H1 (cell line): Measurements from ENCODE around the gene EPB41L4A.

ENCODE experiments used
- CBX5 ChIP-seq: fragments of 300-800, 300-1000 bp; sonication (generic); IDR thresholded peaks from 2 replicates; pipeline ENCODE4 v1.7.1; 2016; ENCODE audit warnings: antibody characterized with exemption, low read length, low read depth
- CTCF ChIP-seq, 3 experiments: IDR thresholded peaks; 1 replicate in 2 of 3; 2 replicates in 1 of 3; pipeline versions ENCODE4 v1.5.1 to v1.6.1; 2011; ENCODE audit warnings: low read length in 3 of 3, mild to moderate bottlenecking in 3 of 3, inconsistent platforms in 2 of 3, low read depth in 1 of 3, moderate library complexity in 1 of 3; ENCODE audit not compliant: insufficient read depth in 1 of 3; ENCODE audit errors: control extremely low read depth in 1 of 3
- EP300 ChIP-seq, 2 experiments: IDR thresholded peaks; 1 replicate in 1 of 2; 2 replicates in 1 of 2; pipeline ENCODE4 v1.6.1; 2011 to 2012; ENCODE audit warnings: low read depth in 2 of 2, low read length in 2 of 2, mild to moderate bottlenecking in 2 of 2, borderline replicate concordance in 1 of 2, inconsistent platforms in 1 of 2, moderate library complexity in 1 of 2
- GTF2F1 ChIP-seq: IDR thresholded peaks from 2 replicates; pipeline ENCODE4 v1.6.1; 2012; ENCODE audit warnings: low read depth, low read length, improper control_type of control experiment, borderline replicate concordance
- HDAC6 ChIP-seq: IDR thresholded peaks from one replicate; pipeline ENCODE4 v1.7.1; 2012; ENCODE audit warnings: low read depth, mild to moderate bottlenecking, inconsistent platforms, low read length, moderate library complexity
- JUN ChIP-seq: IDR thresholded peaks from 2 replicates; pipeline ENCODE4 v1.6.1; 2011; ENCODE audit warnings: low read depth, mild to moderate bottlenecking, improper control_type of control experiment, low read length
- KDM1A ChIP-seq: fragments of 200-600, 300-600 bp; sonication (generic); IDR thresholded peaks from 2 replicates; pipeline ENCODE4 v1.7.1; 2016; ENCODE audit warnings: mild to moderate bottlenecking, low read length, borderline replicate concordance
- MAX ChIP-seq: IDR thresholded peaks from 2 replicates; pipeline ENCODE4 v1.6.1; 2012; ENCODE audit warnings: inconsistent platforms
- POLR2A ChIP-seq, 2 experiments: IDR thresholded peaks; 1 replicate in 1 of 2; 2 replicates in 1 of 2; pipeline ENCODE4 v1.6.1; 2011; ENCODE audit warnings: low read depth in 2 of 2, low read length in 2 of 2, mild to moderate bottlenecking in 2 of 2; ENCODE audit errors: control extremely low read depth in 1 of 2
- POLR2AphosphoS5 ChIP-seq: IDR thresholded peaks from 2 replicates; pipeline ENCODE4 v1.6.1; 2011; ENCODE audit warnings: low read depth, low read length
- RAD21 ChIP-seq, 2 experiments: IDR thresholded peaks in 1 of 2; conservative IDR thresholded peaks in 1 of 2; 2 replicates each; pipeline ENCODE4 v1.6.1; 2011; ENCODE audit warnings: low read depth in 2 of 2, low read length in 2 of 2, improper control_type of control experiment in 1 of 2, inconsistent platforms in 1 of 2, mild to moderate bottlenecking in 1 of 2, moderate library complexity in 1 of 2
- RFX5 ChIP-seq: IDR thresholded peaks from 2 replicates; pipeline ENCODE4 v1.6.1; 2011; ENCODE audit warnings: low read depth, low read length, improper control_type of control experiment, borderline replicate concordance
- SP1 ChIP-seq: IDR thresholded peaks from 2 replicates; pipeline ENCODE4 v1.6.1; 2011; ENCODE audit warnings: low read depth, low read length
- YY1 ChIP-seq: IDR thresholded peaks from 2 replicates; pipeline ENCODE4 v1.6.1; 2011; ENCODE audit warnings: low read depth, mild to moderate bottlenecking, low read length

- no peak for TF ChIP-seq CTCF (IDR thresholded peaks at IDR 0.05; ENCODE audit: control extremely low read depth in 1 of 3, insufficient read depth in 1 of 3, low read depth in 1 of 3, low read length in 3 of 3)
- no peak for TF ChIP-seq HDAC6
- TF ChIP-seq EP300 (IDR thresholded peaks at IDR 0.05; ENCODE audit: borderline replicate concordance in 1 of 2, low read depth in 2 of 2, low read length in 2 of 2) = no peak
- TF ChIP-seq POLR2AphosphoS5 = no peak
- TF ChIP-seq SP1 = no peak
- no peak for TF ChIP-seq JUN
- no peak for TF ChIP-seq CBX5
- TF ChIP-seq GTF2F1 = no peak
- no peak for TF ChIP-seq POLR2A (IDR thresholded peaks at IDR 0.05; ENCODE audit: control extremely low read depth in 1 of 2, low read depth in 2 of 2, low read length in 2 of 2)
- TF ChIP-seq KDM1A = no peak
- no peak for TF ChIP-seq RFX5
- TF ChIP-seq YY1 = no peak
- TF ChIP-seq MAX = no peak
- TF ChIP-seq RAD21 (IDR thresholded peaks at IDR 0.05 in 1 of 2, conservative IDR thresholded peaks at IDR 0.05 in 1 of 2; ENCODE audit: low read depth in 2 of 2, low read length in 2 of 2) = no peak
Measured at GRCh38 chr5:112374356-112374755, 44.7 kb downstream of the EPB41L4A start.
